Central memory CD4-positive, alpha-beta T cell (primary cell): ENCODE results near the gene AGPAT1.
A peak's percentile ranks its signal among the peaks of the same experiment; 100 is the strongest.
"Not testable (repeated sequence)": the region's sequence is repeated elsewhere in the genome, so short reads cannot be mapped to it uniquely, and the experiment has no call there.

ENCODE experiments used
- DNase-seq: peaks from one replicate; pipeline ENCODE4 v3.0.0; 2022

Gene AGPAT1

DNA sequence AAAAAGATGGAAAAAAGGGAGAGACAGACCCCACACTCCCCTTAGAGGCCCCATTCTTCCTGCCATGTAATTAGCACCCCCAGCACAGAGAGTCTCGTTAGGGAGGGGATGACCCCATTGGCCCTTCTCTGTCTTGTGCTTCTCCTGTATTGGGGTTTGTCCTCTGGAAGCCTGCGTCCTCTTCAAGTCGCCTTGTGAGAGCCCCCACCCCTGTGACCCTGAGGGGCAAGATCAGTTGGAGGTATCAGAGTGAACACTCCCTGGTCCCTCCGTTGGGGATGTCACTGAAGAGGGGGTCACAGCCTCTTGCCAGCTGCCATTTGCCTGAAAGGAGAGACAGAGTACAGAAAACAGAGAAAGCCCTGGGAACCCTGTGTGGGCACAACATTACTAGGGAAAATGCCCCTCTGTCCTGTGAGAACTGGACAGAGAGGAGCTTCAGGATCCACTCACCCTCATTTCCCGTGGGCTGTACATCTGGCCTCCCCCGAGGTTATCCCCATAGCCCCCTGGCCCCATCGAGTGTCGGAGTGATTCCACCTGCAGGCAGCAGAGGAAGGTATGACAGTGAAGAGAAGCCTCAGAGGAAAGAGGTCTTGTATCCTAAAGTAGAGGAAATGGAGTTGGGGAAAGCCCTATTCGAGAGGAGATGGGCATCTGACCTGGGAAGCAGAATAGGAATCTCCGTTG lies 10.4 kb upstream of the AGPAT1 start:
- not testable (repeated sequence) for DNase-seq

DNA sequence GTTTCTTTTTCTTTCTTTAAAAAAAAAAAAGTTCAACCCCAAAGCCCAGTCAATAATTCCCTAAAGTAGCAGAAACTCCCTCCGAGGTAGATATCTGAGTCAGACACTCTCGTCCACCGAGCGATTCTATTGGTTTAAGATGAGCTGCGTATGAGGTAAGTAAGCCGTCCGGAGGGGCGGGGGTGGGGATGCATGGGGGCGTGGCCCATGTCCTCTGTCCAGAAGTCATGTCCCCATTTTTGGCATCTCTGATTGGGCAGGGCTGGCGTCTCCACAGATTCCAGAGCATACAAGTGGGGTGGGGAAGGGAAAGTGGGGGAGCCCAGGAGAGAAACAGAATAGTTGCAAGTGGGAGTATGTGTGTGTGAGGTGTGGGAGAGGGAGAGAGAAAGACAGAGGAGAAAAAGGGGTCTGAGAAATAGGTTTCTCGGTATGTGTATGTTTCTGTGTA lies 9.8 kb upstream of the AGPAT1 start:
- DNase-seq, result peak; percentile 53

DNA sequence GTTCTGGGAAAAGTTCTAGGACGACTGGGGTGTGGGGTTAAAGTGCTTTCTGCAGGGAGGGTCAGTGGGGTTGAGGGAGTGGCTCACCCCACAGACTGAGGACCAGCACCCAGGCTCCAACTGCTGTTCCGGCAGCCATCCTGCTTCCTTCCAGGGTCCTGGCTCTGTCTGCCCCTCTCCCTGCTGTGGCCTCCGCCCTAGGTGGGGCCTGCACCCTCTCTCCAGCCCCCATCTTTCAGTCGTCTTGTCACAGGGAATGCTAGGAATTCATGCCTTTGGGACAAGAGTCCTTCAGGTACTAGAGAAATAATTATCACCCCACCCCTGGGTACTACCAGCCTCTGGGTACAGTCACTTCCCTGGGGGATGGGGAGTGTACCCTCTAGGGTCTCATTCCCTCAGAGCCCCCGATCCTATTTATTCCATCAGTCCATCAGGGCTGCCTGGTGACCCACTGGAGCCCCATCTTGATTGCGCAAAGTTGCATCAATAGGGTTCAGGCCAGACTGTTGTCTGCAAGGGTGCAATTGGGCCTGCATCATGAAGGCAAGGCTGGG lies 8.3 kb upstream of the AGPAT1 start, which contains the start of gene AGER:
Gene AGER, minus strand, starts transcription at position 170 of the 557 bp plus-strand sequence. Its CDS starts 31 bp downstream, at position 139.
- DNase-seq, result no peak

DNA sequence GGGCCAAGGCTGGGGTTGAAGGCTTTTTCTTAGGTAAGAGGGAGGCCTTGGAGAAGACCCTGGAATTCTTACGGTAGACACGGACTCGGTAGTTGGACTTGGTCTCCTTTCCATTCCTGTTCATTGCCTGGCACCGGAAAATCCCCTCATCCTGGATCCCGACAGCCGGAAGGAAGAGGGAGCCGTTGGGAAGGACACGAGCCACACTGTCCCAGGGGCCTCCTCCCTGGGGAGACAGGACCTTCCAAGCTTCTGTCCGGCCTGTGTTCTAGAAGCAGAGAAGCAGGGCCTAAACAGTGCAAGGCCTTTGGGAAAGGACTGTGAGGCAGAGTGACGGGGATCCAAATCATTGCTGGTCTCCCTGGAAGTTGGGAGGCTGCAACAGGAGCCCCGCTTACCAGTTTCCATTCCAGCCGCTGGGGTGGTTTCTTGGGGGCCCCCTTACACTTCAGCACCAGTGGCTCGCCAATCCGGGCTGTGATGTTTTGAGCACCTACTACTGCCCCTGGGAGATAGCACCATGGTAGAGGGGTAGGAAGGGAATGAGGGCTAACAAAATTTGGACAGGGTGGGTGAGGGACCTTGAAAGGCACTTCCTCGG lies 7.7 kb upstream of the AGPAT1 start:
- DNase-seq, result no peak

DNA sequence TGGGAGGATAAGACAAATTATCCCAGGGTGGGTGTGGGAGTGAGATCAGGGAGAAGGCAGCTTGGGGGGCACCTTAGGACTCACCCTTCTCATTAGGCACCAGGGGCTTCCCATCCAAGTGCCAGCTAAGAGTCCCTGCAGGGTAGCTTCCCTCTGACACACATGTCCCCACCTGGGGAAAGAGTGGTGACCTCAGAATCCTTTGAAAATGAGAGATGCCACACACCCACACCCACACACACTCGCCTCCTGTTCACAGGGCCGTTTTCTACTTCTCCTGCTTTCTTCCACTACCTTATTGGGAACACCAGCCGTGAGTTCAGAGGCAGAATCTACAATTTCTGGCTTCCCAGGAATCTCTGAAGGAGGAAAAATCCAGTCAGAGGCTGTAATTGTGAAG lies 7.1 kb upstream of the AGPAT1 start:
- no peak for DNase-seq

DNA sequence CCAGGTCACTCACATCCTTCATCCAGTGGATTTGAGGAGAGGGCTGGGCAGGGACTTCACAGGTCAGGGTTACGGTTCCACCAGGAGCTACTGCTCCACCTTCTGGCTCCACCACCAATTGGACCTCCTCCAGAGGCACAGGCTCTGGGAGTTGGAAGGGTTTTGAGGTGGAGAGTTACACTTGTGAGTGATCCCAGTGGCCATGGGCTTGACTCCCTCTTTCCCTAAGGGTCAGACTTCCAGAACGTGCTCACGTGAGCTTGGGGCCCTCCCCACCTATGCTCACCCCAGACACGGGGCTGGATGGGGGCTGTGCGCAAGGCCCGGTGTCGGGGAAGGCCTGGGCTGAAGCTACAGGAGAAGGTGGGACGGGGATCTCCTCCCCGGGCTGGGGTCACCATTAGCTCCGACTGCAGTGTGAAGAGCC lies 6.7 kb upstream of the AGPAT1 start:
- no peak for DNase-seq

DNA sequence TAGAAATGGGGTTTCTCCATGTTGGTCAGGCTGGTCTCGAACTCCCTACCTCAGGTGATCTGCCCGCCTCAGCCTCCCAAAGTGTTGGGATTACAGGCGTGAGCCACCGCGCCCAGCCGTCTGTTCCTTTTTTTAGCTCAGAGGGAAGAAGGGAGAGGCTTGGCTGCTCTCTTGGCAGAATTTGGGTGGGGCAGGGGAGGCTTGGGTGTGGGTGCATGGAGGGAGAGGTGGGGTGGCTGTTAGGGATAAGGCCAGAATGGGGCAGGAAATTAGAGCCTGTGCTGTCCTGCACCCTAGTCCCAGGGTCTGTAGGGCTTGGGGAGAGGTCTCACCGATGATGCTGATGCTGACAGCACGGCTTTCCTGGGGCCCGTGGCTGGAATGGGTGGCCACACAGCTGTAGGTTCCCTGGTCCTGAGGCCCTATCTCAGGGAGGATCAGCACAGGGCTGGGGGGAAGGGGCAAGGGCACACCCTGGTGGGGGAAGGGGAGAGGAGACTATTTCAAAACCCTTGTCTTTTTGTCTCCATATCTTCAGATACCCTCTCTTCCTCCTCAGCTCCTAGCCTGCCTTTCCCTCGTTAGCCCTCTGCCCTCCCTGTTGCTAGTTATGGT lies 6.1 kb upstream of the AGPAT1 start:
- no peak for DNase-seq

DNA sequence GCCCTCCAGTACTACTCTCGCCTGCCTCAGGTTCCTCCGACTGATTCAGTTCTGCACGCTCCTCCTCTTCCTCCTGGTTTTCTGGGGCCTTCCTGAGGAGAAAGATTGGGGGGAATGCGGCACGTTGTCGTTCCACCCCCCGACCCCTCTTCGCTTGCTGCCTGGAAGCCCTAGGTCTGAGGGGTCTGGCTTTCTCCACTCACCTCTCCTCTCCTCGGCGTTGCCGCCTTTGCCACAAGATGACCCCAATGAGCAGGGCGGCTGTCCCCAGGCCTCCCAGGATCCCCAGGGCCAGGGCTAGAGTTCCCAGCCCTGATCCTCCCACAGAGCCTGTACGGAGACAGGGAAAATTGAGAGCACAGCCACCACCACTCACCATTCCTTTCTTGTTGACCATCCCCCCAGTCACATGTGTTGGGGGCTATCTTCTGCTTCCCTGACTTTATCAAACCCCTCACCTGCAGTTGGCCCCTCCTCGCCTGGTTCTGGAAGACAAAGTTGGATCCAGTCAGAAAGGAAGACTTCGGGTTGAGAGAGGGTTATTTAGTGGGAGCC lies 5.3 kb upstream of the AGPAT1 start:
- DNase-seq, result no peak

DNA sequence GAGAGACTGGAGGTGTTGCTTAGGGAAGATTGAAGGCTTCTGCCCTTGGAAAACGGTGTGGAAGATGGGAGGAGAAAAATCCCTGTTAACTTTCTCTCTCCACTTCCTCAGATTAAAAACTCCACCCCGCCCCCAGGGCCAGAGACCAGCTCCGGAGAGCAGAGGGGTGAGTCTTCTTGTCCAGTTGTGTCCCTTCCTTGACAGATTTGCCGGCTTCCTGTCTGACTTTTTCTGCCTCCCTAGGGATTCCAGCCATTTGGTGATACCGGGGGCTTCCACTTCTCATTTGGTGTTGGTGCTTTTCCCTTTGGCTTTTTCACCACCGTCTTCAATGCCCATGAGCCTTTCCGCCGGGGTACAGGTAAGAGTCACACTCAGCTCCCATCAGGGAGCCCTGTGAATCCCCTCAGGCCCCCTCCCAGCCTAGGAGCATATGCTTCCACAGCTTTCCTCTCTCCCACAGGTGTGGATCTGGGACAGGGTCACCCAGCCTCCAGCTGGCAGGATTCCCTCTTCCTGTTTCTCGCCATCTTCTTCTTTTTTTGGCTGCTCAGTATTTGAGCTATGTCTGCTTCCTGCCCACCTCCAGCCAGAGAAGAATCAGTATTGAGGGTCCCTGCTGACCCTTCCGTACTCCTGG lies 4.0 kb upstream of the AGPAT1 start:
- DNase-seq, result no peak

DNA sequence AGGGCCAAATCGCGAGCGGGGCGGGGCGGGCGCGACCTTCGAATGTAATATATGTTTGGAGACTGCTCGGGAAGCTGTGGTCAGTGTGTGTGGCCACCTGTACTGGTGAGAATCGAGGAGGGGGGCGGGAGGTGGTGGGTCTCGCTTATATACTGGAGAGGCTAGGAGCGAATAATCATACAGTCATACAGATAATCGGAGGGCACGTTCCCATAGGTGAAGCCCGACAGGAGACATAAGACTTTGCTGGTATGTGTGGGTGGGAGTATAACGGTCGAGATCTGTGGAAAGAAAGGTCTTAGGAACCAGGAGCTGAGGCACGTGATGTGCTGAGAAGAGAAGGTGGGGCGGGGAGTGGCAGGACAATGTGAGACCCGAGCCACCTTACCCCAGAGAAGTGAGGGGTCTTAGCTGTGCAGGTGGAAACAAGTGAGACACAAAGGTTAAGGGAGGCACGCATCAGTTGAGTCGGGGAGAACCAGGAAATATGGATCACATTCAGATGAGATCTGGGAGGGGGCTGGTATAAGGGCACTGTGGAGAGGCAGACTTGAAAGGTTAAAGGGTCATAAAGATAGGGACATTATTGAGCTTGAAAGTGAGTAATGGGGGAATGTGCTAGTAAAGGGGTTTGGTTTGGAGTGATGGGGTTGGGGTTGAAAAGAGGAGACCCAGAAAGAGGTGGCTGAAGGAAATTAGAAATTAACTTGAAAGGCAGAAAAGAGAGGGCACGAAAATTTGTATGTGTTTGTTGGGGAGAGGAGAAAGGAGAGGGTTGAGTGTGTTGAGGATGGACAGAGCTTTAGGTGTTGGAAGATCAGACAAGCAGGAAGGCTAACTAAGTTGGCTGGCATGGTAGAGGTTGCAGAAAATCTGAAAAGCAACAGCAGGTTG lies 2.9 kb upstream of the AGPAT1 start:
- no peak for DNase-seq

DNA sequence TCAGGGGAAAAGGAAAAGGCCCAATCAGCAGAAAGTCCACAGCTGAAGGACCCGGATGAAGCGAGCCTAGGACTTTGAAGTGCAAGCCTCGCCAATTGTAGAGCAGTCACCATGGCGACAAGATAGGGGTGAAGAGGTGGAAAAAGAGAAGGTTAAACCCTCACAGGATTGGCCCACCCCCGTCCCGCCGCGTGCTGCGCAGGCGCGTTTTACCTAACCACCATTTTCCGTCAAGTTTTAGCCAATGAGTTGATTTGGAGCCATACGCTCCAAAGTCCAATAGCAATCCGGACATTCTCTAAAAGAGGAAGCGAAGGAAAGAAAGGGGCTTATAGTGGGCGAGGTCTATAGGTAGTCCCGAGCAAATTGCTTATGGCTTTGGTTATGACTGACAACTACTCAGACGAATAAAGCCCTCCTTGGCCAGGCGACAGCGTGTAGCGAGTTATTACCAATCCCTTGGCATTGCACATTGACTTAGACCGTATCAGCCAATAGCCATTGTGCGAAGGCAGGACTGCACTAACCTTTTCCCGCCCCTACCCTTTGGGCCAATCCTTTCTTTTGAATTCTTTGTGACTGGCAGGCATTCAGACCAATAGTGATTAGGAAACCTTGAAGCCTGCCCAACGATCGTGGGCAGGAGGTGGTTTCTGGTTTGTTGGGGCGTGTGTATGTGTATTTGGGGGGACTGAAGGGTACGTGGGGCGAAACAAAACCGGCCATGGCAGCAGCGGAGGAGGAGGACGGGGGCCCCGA lies 2.1 kb upstream of the AGPAT1 start, which contains the start of gene RNF5:
Gene RNF5, plus strand, starts transcription at position 618 of the 759 bp plus-strand sequence. Its CDS starts 107 bp downstream, at position 725.
- DNase-seq, result peak; percentile 99

DNA sequence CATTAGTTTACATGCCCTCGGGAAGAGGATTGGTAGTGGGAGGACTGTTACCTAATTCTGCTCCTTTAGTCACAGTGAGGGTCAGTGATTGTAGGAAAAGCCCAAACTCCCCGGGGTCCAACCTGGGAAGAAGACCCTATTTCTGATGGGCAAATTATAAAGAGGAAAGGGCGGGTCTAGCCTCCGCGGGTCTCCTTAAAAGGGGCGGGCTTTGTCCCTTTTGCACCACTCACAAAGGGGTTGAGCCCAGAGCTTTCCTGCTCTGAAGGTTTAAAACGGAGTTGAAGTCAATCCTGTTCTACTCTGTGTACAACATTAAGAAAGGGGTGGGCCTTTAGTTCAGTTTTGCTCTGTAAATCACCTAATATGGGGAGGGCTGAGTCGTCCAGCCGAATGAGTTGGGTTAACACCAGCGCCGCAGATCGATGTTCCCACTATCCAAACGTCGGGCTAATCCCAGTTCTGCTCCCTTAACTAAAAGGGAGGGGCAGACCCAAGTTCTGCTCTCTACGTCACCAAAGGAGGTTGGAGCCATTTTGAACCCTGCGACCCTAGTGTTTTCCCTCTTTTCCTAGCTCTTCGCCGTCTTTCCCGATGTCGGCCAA lies 1.4 kb upstream of the AGPAT1 start:
- no peak for DNase-seq

DNA sequence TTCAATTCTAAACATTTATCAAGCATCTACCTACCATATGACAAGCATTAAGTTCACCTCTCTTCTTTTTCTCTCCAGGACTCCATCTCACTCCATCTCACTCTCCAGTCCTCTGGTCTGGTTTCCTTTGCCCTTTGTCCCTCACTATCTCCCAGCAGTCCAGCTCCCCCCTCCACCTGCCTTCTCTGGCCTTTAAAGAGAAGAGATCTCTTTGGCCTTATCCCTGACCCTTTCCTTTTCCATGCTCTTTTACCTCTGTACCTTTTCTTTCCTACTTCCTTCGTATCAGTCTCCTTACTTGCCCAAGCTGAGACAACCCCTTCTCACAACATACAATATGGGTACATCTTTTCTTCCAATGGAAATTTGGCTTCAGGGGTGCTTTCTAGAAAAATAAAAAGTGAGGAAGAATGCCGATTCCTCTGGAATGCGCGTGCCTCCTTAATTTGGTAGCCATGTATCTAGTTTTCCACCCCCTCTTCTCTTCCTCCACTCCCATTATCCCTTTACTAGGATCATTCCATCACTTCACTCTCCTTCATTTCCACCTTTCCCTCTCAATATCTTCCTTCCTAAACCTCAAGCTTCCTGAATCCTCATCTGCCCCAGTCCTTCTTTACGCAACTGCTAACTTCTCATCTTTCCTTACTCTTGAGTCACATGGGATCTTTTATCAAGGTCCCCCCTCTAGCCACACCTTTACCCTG lies 745 bp upstream of the AGPAT1 start:
- no peak for DNase-seq

DNA sequence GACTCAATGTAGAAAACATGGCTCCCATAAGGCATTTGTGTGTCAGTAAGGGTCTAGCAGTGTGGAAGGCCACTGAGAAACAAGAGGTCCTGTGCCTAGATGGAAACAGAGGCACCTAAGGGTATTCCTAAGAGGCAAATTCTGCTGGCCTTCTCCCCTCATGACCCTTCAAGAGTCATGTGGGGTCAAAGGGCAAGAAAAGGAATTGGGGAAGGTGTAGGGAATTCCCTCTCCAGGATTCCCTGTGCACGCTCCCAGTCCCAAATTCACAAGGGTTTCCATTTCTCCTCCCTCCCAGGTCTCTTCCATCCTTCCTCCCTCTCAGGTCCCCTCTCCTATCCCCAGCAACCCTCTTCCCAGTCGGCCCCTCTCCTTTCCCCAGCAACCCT lies 568 bp downstream of the AGPAT1 start:
- DNase-seq, result no peak

DNA sequence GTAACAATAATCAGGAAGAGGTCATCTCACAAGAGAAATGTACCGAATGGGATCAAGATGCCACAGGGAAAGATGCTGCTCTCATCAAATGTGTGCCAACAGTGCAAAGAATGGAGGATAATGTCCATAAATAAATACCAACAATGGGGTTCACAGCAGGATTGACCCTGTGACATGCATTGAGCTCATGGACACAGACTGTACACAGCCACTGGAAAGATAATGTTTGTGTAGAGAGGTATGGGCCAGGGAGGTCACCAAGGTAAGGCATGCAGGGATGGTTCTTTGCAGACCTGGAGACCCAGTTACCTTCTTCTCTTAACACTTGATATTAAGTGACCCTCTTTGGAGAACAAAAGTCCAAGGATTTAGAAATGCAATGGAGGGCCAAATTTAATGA lies 1.5 kb downstream of the AGPAT1 start:
- DNase-seq, result no peak

DNA sequence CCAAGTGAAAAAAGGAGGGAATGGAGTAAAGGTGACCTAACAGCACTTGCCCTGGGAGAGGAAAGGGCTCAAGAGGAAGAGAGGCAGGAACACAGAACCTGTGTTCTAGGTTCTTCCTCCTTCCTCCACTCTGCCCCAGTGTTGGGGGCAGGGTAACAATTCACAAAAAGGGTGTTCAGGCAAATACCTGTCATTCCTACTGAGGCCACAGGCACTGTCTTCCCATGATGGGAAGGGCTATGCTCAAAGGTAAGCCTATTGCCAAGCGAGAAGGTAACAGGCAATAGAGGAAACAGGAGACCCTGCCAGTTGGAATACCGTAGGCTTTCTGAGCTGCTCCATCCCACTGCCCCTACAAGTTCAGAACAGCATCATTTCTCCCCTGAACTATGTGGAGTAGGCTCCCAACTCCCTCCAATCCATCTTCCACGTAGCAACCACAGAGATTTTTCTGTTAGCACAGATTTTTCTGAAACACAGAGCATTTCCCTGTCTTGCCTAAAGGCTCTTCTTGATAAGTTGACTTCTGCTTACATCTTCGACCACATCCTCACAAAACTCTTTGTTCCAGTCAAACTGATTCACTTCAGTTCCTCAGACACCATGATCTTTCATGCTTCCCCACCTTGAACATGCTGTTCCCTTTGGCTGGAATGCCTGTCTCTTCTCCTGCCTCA lies 2.7 kb downstream of the AGPAT1 start:
- no peak for DNase-seq

DNA sequence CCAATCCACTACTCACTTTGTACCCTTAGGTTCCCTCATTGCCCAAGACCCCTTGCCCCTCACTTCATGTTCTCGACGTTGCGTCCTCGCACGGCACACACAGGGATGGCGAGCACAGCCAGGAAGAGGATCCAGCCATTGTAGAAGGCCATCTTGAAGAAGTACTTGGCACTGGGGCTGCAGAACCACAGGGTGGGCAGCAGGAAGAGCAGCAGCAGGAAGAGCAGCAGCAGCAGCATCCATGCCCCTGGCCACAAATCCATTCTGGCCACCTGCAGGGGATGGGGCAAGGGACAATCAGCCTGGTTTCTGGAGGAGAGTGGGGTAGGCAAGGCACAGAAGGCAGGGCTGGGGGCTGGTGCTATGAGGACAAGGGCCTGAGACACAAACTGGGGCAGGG lies 4.7 kb downstream of the AGPAT1 start:
- DNase-seq, result no peak

DNA sequence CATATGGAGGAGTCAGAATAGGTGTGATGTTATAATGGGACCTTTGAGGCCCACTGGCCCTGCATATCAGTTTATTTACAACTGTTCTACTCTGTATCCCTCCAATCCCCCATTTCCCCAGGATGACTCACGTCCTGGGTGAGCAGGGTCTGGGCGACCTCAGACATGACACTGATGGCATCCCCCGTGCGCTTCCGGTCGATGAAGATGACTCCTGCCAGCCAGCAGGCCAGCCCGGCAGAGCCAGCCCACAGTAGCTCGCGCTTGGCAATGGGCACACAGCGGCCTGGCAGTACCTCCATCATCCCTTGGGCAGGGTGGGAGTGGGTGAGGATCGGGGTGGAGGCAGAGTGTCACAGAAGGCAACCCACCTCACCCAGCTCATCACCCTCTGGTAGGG lies 5.6 kb downstream of the AGPAT1 start:
- DNase-seq, result no peak
